NCI-H748 (cell line): Measurements from ENCODE around the gene AQP6.
"Not testable (repeated sequence)": the region's sequence is repeated elsewhere in the genome, so short reads cannot be mapped to it uniquely, and the experiment has no call there.

Experiments used
- DNase-seq: peaks from one replicate; lab custom pipeline; 2025; ENCODE audit not compliant: unreplicated experiment; lab: John Stamatoyannopoulos, UW

The AQP6 gene

GRCh38 chr12:49969651-49970429, 2.9 kb upstream of the AQP6 start:
- DNase-seq = no peak

GRCh38 chr12:49970658-49971057, 2.1 kb upstream of the AQP6 start:
- DNase-seq = no peak

DNA sequence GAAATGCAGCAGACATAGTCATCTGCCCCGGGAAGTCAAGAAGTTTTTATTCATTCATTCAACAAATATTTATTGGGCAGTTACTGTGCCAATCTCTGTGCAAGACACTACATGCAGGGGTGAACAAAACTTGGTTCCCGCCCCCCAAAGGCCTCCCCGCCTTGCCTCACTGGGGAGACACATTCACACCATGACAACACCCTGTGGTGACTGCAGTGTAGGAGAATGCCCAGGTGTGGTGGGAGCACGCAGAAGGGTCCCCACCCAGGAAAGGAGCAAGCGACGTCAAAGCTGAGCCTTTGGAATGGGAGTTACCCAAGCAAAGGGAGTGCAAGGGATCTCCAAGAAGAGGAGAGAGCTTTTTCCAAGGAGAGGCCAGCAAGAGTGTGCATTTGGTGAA, 1.6 kb upstream of the AQP6 start:
- no peak for DNase-seq

DNA sequence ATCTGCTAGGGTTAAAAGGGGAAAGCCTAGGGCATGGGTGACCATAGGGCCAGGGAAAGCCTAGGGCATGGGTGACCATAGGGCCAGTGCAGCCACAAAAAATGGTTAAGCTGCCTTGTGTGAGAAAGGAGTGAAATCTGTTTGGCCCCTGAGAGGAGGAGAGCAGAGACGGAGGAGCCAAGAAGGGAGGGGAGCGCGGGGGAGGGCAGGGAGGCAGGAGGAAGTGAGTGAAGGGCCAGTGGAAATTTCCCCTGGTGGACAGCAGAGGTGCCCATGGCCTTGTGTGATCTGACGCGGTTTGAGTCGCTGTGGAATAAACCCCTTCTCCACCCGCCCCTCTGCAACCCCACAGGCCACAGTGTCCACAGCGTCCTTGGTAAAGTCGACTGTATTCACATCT, 618 bp upstream of the AQP6 start:
- DNase-seq = no peak

DNA sequence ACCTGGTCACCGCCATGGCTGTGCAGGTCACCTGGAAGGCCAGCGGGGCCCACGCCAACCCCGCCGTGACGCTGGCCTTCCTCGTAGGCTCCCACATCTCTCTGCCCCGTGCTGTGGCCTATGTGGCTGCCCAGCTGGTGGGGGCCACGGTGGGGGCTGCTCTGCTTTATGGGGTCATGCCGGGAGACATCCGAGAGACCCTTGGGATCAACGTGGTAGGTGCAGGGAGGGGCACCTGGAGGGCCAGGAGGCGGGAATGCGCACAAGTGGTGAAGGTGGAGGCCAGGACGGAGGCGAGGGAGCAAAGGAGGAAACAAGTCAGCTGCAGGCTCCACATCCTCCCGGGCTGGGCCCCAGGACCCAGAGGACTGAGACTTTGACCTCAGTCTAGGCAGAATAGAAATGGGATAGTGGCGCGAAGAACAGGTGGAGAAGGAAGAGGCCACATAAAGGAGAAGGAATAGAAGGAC, 649 bp downstream of the AQP6 start:
- no peak for DNase-seq

DNA sequence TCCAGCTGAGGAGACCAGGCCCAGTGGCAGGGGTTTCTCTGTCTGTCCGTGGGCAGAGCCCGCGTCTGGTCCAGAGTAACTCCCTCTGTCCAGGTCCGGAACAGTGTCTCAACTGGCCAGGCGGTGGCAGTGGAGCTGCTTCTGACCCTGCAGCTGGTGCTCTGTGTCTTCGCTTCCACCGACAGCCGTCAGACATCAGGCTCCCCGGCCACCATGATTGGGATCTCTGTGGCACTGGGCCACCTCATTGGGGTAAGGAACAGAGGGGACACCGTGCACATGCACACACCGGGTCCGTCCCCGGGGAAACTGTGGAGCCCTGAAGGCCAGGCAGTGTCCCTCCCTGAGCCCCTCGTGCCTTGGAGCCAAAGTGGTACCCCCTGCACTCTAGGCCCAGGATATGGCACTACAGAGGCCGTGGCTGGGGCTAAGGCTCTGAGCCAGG, 1.5 kb downstream of the AQP6 start:
- DNase-seq = no peak

GRCh38 chr12:49974677-49975317, 2.0 kb downstream of the AQP6 start:
- DNase-seq = no peak

- DNase-seq = no peak
Observed at GRCh38 chr12:49975318-49975761, 2.6 kb downstream of the AQP6 start.

GRCh38 chr12:49976557-49976956, 3.8 kb downstream of the AQP6 start:
- no peak for DNase-seq

- no peak for DNase-seq
Observed at GRCh38 chr12:49978125-49978524, 5.4 kb downstream of the AQP6 start.

DNA sequence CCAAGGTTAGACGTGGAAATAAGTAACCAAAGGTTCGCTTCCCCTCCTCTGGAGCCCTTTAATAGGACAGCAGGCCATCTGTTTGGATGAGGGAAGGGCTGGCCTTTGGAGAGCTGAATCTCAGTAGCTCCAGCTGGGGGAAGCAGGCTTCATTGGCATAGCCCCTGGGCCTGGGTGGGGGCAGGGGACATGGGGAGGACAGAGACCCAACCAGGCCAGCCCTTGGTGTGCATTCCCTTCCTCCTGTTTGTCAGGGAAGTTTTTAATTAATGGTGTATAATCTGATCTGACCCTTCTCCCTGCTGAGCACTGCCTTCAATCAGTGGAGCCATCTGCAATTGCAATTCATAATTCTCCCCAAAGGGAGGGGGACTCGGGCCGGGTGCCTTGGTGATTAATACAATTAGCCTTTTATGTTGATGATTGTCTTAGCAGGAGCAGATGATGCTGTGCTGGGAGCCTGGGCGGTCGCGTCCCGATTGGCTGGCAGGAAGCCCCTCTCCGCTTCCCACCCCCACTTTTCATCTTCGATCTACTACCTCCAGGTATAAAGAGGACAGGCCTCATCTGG, 6.4 kb downstream of the AQP6 start:
- DNase-seq = no peak

DNA sequence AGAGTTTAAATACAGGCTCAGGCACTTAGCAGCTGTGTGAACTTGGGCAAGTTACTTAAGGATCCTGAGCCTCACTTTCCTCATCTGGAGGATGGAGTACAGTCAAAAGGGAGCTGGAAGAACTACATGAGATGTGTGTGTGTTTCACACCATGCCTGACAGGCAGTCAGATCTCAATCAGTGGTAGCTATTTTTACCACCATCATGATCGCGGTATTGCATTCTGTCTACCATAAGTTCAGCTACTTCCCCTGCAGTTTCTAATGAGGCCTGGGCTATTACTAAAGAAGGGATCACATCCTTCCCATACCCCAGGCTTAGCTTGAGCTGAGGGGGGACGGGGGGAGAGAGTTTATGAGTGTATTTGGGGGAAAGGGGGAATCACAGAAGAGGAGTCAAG, 7.0 kb downstream of the AQP6 start:
- no peak for DNase-seq

- DNase-seq = no peak
Observed at GRCh38 chr12:49980501-49981349, 8.0 kb downstream of the AQP6 start.

GRCh38 chr12:49982246-49983087, 9.7 kb downstream of the AQP6 start:
- DNase-seq = no peak

GRCh38 chr12:49983892-49984291, 11.1 kb downstream of the AQP6 start:
- DNase-seq = no peak

GRCh38 chr12:49984476-49985359, 12.0 kb downstream of the AQP6 start:
- DNase-seq = no peak

GRCh38 chr12:49985981-49986380, 13.2 kb downstream of the AQP6 start:
- DNase-seq = no peak

- DNase-seq = not testable (repeated sequence)
Observed at GRCh38 chr12:49986476-49986875, 13.7 kb downstream of the AQP6 start.

GRCh38 chr12:49987625-49988303, 15.0 kb downstream of the AQP6 start:
- DNase-seq = no peak
